GM10248 (cell line): ENCODE results near the gene NR2F1-AS1.

ENCODE experiments used
- CTCF ChIA-PET: fragments of 300-600 bp; sonication (Branson Sonifier 250); formaldehyde crosslinking; extraction: SDS; loops from one replicate; lab custom pipeline; 2021; ENCODE audit warnings: antibody characterized with exemption; lab: Yijun Ruan, JAX
- POLR2A ChIA-PET: fragments of 350-650 bp; sonication (Branson Sonifier 250); formaldehyde crosslinking; extraction: SDS; loops from one replicate; lab custom pipeline; 2020; ENCODE audit warnings: antibody characterized with exemption; lab: Yijun Ruan, JAX
- DNase-seq: peaks from one replicate; pipeline ENCODE4 v3.0.0; 2012; ENCODE audit errors: extremely low spot score
- TF ChIP-seq, protein P1 (sequence below): IDR thresholded peaks from 2 replicates; pipeline ENCODE4 v1.5.1; 2012; ENCODE audit warnings: mild to moderate bottlenecking, low read depth; ENCODE audit errors: extremely low read depth, missing control alignments, control extremely low read depth

Gene NR2F1-AS1

DNA sequence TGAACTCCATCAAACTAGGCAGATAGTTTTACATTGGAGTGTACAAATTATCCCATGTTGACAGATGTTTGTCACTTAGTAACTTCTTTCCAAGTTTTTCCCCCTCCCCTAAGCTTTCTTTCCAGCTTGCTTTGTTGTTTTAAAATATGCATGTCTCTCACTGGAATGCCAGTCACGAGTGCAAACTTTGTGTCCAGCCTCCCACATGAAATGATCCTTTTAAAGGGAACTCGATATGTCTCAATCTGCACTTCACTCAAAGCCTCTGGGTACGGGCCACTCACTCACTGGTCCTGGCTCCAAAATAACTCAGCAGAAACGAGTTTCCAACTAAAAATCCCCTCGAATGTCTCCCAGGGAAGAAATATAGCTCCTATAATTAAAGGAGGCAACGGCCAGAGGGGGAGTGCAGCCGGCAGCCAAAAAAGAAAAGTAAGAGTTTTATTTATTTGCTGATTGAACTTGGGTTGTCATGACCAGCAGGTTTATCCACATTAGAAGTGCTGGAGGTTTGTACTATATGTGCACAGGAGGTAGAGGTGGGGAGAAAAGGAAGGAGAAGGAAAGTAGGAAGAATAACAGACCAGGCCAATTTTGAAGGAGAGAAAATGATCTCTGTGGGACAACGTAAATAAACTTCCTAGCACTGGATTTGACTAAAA lies 19.5 kb upstream of the NR2F1-AS1 start:
- POLR2A ChIA-PET = no interaction called here
- no peak for DNase-seq
- CTCF ChIA-PET = interaction anchor here (1.1 to 3.5 kb wide), 5 partner anchors 13 to 201 kb away, joined by 3 to 13 read pairs (median 6); partner anchors contain the start of genes NR2F1 and NR2F1-AS1
- TF ChIP-seq, protein P1, sequence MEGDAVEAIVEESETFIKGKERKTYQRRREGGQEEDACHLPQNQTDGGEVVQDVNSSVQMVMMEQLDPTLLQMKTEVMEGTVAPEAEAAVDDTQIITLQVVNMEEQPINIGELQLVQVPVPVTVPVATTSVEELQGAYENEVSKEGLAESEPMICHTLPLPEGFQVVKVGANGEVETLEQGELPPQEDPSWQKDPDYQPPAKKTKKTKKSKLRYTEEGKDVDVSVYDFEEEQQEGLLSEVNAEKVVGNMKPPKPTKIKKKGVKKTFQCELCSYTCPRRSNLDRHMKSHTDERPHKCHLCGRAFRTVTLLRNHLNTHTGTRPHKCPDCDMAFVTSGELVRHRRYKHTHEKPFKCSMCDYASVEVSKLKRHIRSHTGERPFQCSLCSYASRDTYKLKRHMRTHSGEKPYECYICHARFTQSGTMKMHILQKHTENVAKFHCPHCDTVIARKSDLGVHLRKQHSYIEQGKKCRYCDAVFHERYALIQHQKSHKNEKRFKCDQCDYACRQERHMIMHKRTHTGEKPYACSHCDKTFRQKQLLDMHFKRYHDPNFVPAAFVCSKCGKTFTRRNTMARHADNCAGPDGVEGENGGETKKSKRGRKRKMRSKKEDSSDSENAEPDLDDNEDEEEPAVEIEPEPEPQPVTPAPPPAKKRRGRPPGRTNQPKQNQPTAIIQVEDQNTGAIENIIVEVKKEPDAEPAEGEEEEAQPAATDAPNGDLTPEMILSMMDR = no peak

DNA sequence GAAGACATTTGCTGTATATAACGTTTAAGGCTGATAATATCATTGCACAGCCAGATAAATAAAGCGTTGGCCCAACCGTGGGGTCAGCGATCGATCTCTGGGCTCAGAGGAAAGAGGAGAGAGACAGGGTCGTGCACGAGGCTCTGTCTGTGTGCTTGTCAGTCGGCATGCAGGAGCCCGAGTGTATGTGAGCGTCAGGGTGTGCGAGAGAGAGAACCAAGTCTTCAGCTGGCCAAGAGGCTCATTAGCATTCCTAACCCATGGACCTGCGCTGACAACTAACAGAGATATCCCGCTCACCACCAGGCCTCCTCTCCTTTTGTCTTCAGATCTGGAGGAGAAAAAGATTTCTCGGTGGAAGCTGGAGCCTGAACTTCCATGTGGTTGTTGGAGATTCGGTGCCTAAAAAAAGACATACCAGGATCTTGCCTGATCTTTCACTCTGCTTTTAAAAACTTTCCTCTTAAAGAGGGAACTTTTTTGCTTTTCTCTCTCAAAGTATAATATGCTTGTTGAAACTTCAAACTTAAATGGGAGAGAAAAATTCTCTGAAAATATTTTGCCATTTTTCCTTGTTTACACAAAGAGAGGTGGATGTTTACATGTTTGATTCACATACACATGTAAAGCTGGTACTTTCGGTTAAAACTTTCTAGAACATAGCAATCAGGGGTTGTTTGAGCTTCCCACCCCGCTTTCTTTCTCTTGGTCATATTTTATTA lies 18.5 kb upstream of the NR2F1-AS1 start:
- POLR2A ChIA-PET = no interaction called here
- CTCF ChIA-PET = interaction anchor here (1.1 to 3.5 kb wide), 5 partner anchors 9 to 201 kb away, joined by 3 to 13 read pairs (median 6); partner anchors contain the start of gene NR2F1-AS1
- TF ChIP-seq, protein P1 = no peak
- no peak for DNase-seq

DNA sequence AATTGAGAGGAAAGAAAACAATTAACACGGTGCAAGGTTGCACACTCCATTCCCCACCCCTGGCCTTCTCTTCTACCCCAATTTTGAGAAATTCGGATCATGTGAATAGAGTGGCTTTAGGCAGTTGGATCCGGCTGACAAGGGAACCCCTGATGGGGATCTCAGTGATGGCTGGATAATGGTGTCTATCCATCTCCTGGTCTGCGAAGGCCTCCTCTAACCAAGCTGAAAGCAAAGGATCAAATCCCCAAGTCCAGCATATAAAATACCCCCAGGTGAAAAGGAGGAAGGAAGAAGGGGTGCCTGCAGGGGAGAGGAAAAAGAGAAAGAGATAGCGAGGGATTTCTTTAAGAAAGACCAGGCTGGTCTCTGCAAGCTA lies 18.0 kb upstream of the NR2F1-AS1 start:
- POLR2A ChIA-PET = no interaction called here
- CTCF ChIA-PET = interaction anchor here (1.2 to 3.5 kb wide), 3 partner anchors 9 to 202 kb away, joined by 3 to 13 read pairs (median 13); no protein-coding TSS in a partner anchor
- no peak for DNase-seq
- TF ChIP-seq, protein P1 = no peak

DNA sequence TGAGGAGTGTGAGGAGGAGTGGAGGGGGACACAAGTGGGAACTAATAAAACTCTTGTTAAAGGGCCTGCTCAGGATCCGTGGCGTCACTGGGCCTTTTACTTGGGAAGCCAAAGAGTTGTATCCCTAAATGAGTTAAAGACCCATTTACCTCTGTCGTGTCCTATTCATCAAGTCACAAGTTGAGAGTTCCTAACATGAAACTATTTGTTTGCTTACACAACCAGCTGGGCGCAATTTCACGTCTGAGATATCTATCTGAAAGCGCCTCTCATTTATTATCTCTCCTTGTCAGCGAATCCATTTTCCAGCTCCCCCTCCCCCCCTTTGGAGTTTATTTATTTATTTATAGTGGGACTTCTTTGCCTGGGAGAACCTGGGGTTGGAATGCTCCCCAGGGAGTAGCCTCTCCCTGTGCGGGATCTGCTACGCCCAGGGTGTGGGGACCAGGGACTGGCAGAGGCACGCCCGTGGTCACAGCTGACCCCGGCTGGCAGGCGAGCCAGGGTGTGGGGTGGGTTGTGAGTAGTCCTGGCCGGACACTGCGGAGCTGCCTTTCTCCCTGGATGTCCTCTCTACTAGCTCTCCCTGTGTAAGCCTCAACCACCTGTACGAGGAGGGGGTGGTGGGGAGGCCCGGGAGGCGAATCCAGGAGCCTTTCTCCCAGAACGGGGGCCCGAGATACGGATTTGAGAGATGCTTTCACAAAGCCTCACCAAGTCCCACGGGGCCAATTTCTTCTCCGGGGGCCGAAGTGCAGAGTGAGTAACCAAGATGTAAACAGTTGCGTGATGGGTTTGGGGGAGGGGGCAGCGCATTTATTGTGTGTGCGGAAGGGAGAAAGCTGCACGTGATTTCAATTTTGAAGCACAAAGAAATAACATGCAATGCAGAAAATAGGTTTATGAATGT lies 17.3 kb upstream of the NR2F1-AS1 start:
- POLR2A ChIA-PET = no interaction called here
- no peak for DNase-seq
- CTCF ChIA-PET = interaction anchor here (0.9 to 3.5 kb wide), 7 partner anchors 10 to 300 kb away, joined by 3 to 13 read pairs (median 3); partner anchors contain the start of gene NR2F1
- TF ChIP-seq, protein P1 = no peak

DNA sequence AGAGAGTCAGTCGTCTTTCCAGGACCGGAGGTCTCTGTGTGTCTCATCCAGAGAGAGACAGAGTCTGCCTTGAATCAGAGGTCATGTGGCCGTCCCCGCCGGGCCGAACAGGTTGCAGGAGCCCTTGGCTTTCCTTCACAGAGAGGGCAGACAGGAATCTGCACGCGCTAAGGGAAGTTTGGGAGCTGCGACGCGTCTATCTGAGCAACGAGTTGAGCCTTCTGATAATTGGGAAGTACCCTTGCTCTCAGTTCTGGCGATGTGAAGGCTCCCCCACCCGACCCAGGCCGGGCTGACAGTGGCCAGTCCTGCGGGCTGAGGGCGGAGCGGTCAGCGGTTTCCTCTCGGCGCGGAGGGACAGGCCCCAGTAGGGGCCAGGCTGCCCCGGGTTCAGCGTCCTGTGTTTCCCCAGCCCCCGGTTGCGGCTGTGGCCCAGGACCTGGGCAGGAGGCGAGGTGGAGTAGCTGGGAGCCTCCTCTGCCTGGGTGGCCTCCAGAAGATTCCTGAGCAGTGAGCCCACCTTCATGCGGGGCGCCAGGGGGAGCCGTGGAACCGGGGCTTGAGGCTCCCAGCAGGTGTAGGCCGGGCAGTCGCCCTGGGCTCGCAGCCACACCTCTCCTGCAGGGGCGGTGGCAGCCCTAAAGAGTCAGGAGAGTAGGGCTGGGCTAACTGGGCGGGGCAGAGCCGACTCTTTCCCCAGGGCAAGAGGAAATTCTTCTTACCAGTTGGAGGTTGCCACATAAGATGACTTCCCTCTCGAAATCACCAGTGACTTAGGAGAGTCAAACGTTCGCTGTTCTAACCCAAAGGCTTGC lies 15.9 kb upstream of the NR2F1-AS1 start:
- TF ChIP-seq, protein P1 = no peak
- POLR2A ChIA-PET = no interaction called here
- DNase-seq = no peak
- CTCF ChIA-PET = interaction anchor here (1.0 to 3.5 kb wide), 7 partner anchors 11 to 302 kb away, joined by 3 to 13 read pairs (median 4); partner anchors contain the start of gene NR2F1
